H1 (cell line): ENCODE data around the gene CS. TPM values are rescaled to one million over a fixed set of nuclear protein-coding genes. Genes with fewer than 3 reads are reported as not detected.

ENCODE experiments used
- CTCF ChIA-PET: fragments of 300-600 bp; sonication (Branson Sonifier 250); formaldehyde crosslinking; loops from one replicate; lab custom pipeline; 2021; ENCODE audit not compliant: partially characterized antibody; lab: Charles Lee
- POLR2A ChIA-PET: fragments of 300-600 bp; sonication (Branson Sonifier 250); formaldehyde crosslinking; loops from one replicate; lab custom pipeline; 2021; ENCODE audit warnings: inconsistent platforms; ENCODE audit not compliant: partially characterized antibody; lab: Charles Lee
- DNase-seq, 2 experiments: peaks; one replicate each; pipeline versions ENCODE4 v3.0.0 to v3.0.0-alpha.2; 2010 to 2022; ENCODE audit warnings: low spot score in 2 of 2, low read depth in 1 of 2, mixed read lengths in 1 of 2
- FAIRE-seq: peaks from 2 replicates; lab custom pipeline; 2011; peaks lifted over from hg19 to GRCh38; lab: Jason Lieb, UNC
- H2AFZ ChIP-seq: 2 replicates; pipeline ENCODE4 v1.8.1; 2012; ENCODE audit warnings: low read length, inconsistent platforms
- H2AK5ac ChIP-seq: 2 replicates; pipeline ENCODE4 v1.6.1; 2013; ENCODE audit warnings: low read depth, low read length
- H2BK120ac ChIP-seq: replicated peaks from 2 replicates; pipeline ENCODE3; 2013; ENCODE audit warnings: low read depth, low read length, inconsistent platforms
- H2BK12ac ChIP-seq: 2 replicates; pipeline ENCODE4 v1.6.1; 2013; ENCODE audit warnings: low read depth, low read length
- H2BK15ac ChIP-seq: 2 replicates; pipeline ENCODE4 v1.6.1; 2013; ENCODE audit warnings: low read length
- H2BK20ac ChIP-seq: 2 replicates; pipeline ENCODE4 v1.6.1; 2013; ENCODE audit warnings: low read length
- H2BK5ac ChIP-seq: 2 replicates; pipeline ENCODE4 v1.6.1; 2013; ENCODE audit warnings: low read depth, low read length
- H3K14ac ChIP-seq: 2 replicates; pipeline ENCODE4 v1.6.1; 2013; ENCODE audit warnings: inconsistent platforms; ENCODE audit not compliant: insufficient read length
- H3K18ac ChIP-seq: 2 replicates; pipeline ENCODE4 v1.6.1; 2013; ENCODE audit warnings: low read length; ENCODE audit errors: extremely low read depth
- H3K23ac ChIP-seq: 2 replicates; pipeline ENCODE4 v1.6.1; 2013; ENCODE audit warnings: inconsistent platforms; ENCODE audit not compliant: insufficient read length
- H3K23me2 ChIP-seq: 2 replicates; pipeline ENCODE4 v1.6.1; 2013; ENCODE audit warnings: low read depth, low read length
- H3K27ac ChIP-seq: 2 replicates; pipeline ENCODE4 v1.6.1; 2011; ENCODE audit warnings: low read depth, low read length, inconsistent platforms
- H3K27me3 ChIP-seq, 4 experiments: replicated peaks in 1 of 4; 1 replicate in 1 of 4; 2 replicates in 3 of 4; pipeline versions ENCODE4 v1.6.1 to v1.8.1; 2011 to 2013; ENCODE audit warnings: low read length in 3 of 4, mild to moderate bottlenecking in 3 of 4, inconsistent platforms in 2 of 4, mixed read lengths in 2 of 4, moderate library complexity in 1 of 4; ENCODE audit not compliant: control insufficient read depth in 3 of 4, insufficient read depth in 3 of 4; ENCODE audit errors: extremely low read depth in 1 of 4
- H3K36me3 ChIP-seq, 4 experiments: 2 replicates each; pipeline versions ENCODE4 v1.6.1 to v1.8.1; 2011 to 2013; ENCODE audit warnings: mild to moderate bottlenecking in 4 of 4, low read length in 3 of 4, moderate library complexity in 2 of 4, control low read depth in 1 of 4, inconsistent platforms in 1 of 4; ENCODE audit not compliant: insufficient read depth in 4 of 4, control insufficient read depth in 2 of 4
- H3K4ac ChIP-seq: replicated peaks from 2 replicates; pipeline ENCODE3; 2013; ENCODE audit warnings: low read length, low read depth, mixed read lengths, inconsistent platforms; ENCODE audit not compliant: insufficient read length
- H3K4me1 ChIP-seq, 4 experiments: replicated peaks in 1 of 4; 1 replicate in 1 of 4; 2 replicates in 3 of 4; pipeline versions ENCODE4 v1.6.1 to v1.8.1; 2011 to 2013; ENCODE audit warnings: low read length in 3 of 4, inconsistent platforms in 2 of 4, mixed read lengths in 1 of 4; ENCODE audit not compliant: insufficient read depth in 4 of 4, control insufficient read depth in 3 of 4
- H3K4me2 ChIP-seq, 2 experiments: 2 replicates each; pipeline versions ENCODE4 v1.6.1 to v1.8.1; 2011 to 2013; ENCODE audit warnings: low read depth in 2 of 2, low read length in 2 of 2, control low read depth in 1 of 2, inconsistent platforms in 1 of 2, mild to moderate bottlenecking in 1 of 2; ENCODE audit not compliant: insufficient read depth in 1 of 2
- H3K4me3 ChIP-seq, 4 experiments: fragments of 200-600, 300-600 bp in 1 of 4; sonication (generic), shearing (Covaris generic), sonication (Bioruptor Twin) in 1 of 4; 2 replicates each; pipeline versions ENCODE4 v1.5.1 to v1.8.1; 2011 to 2016; ENCODE audit warnings: low read length in 4 of 4, low read depth in 3 of 4, control low read depth in 2 of 4, inconsistent platforms in 2 of 4, mild to moderate bottlenecking in 2 of 4, mixed read lengths in 1 of 4, moderate library complexity in 1 of 4; ENCODE audit not compliant: insufficient read depth in 2 of 4; ENCODE audit errors: extremely low read depth in 1 of 4
- H3K56ac ChIP-seq: replicated peaks from 2 replicates; pipeline ENCODE3; 2013; ENCODE audit warnings: low read depth, mild to moderate bottlenecking, mixed read lengths, low read length, inconsistent platforms; ENCODE audit not compliant: insufficient read length
- H3K79me1 ChIP-seq: 2 replicates; pipeline ENCODE4 v1.6.1; 2013; ENCODE audit warnings: low read depth, low read length, control low read depth
- H3K79me2 ChIP-seq, 2 experiments: 2 replicates each; pipeline versions ENCODE4 v1.6.1 to v1.8.1; 2012 to 2013; ENCODE audit warnings: low read length in 2 of 2, mild to moderate bottlenecking in 2 of 2, inconsistent platforms in 1 of 2; ENCODE audit not compliant: insufficient read depth in 2 of 2, control insufficient read depth in 1 of 2
- H3K9ac ChIP-seq, 4 experiments: replicated peaks in 1 of 4; 1 replicate in 1 of 4; 2 replicates in 3 of 4; pipeline versions ENCODE4 v1.6.1 to v1.8.1; 2011 to 2013; ENCODE audit warnings: low read depth in 3 of 4, low read length in 3 of 4, control low read depth in 2 of 4, mild to moderate bottlenecking in 2 of 4, moderate library complexity in 2 of 4, inconsistent platforms in 1 of 4; ENCODE audit errors: extremely low read depth in 1 of 4
- H3K9me3 ChIP-seq, 2 experiments: 2 replicates each; pipeline versions ENCODE4 v1.6.1 to v1.8.1; 2012 to 2013; ENCODE audit warnings: mild to moderate bottlenecking in 2 of 2, moderate library complexity in 2 of 2, control low read depth in 1 of 2, inconsistent platforms in 1 of 2, low read depth in 1 of 2, low read length in 1 of 2, mixed read lengths in 1 of 2; ENCODE audit not compliant: insufficient read depth in 2 of 2
- H4K20me1 ChIP-seq, 2 experiments: replicated peaks in 1 of 2; 2 replicates each; pipeline versions ENCODE3 to v1.8.1; 2011 to 2013; ENCODE audit warnings: inconsistent platforms in 2 of 2, low read length in 2 of 2, mild to moderate bottlenecking in 1 of 2; ENCODE audit not compliant: insufficient read depth in 2 of 2, control insufficient read depth in 1 of 2
- H4K5ac ChIP-seq: 2 replicates; pipeline ENCODE4 v1.6.1; 2013; ENCODE audit warnings: low read length, low read depth, mixed read lengths, inconsistent platforms; ENCODE audit not compliant: insufficient read length
- H4K8ac ChIP-seq: 2 replicates; pipeline ENCODE4 v1.8.0; 2013; ENCODE audit warnings: mild to moderate bottlenecking, moderate library complexity, low read length, inconsistent platforms; ENCODE audit not compliant: insufficient read depth; ENCODE audit errors: extremely low read depth
- H4K91ac ChIP-seq: replicated peaks from 2 replicates; pipeline ENCODE3; 2013; ENCODE audit warnings: low read length, mixed read lengths, inconsistent platforms; ENCODE audit not compliant: insufficient read length
- CBX8 ChIP-seq: fragments of 300-800, 300-1000 bp; sonication (generic); IDR thresholded peaks from 2 replicates; pipeline ENCODE4 v1.7.1; 2016; ENCODE audit warnings: low read depth, low read length, borderline replicate concordance
- CHD1 ChIP-seq: IDR thresholded peaks from 2 replicates; pipeline ENCODE4 v1.6.1; 2012; ENCODE audit warnings: low read depth, low read length, improper control_type of control experiment
- KDM1A ChIP-seq: fragments of 200-600, 300-600 bp; sonication (generic); IDR thresholded peaks from 2 replicates; pipeline ENCODE4 v1.7.1; 2016; ENCODE audit warnings: mild to moderate bottlenecking, low read length, borderline replicate concordance
- PHF8 ChIP-seq: fragments of 200-600 bp; sonication (generic); conservative IDR thresholded peaks from 2 replicates; pipeline ENCODE4 v1.7.1; 2012; ENCODE audit warnings: low read depth, mild to moderate bottlenecking, inconsistent platforms, low read length, moderate library complexity
- POLR2A ChIP-seq, 2 experiments: IDR thresholded peaks; 1 replicate in 1 of 2; 2 replicates in 1 of 2; pipeline ENCODE4 v1.6.1; 2011; ENCODE audit warnings: low read depth in 2 of 2, low read length in 2 of 2, mild to moderate bottlenecking in 2 of 2; ENCODE audit errors: control extremely low read depth in 1 of 2
- POLR2AphosphoS5 ChIP-seq: IDR thresholded peaks from 2 replicates; pipeline ENCODE4 v1.6.1; 2011; ENCODE audit warnings: low read depth, low read length
- POU5F1 ChIP-seq: IDR thresholded peaks from 2 replicates; pipeline ENCODE4 v1.6.1; 2011; ENCODE audit warnings: low read depth, mild to moderate bottlenecking, low read length, moderate library complexity
- RAD21 ChIP-seq, 2 experiments: IDR thresholded peaks in 1 of 2; conservative IDR thresholded peaks in 1 of 2; 2 replicates each; pipeline ENCODE4 v1.6.1; 2011; ENCODE audit warnings: low read depth in 2 of 2, low read length in 2 of 2, improper control_type of control experiment in 1 of 2, inconsistent platforms in 1 of 2, mild to moderate bottlenecking in 1 of 2, moderate library complexity in 1 of 2
- SAP30 ChIP-seq: fragments of 300-600 bp; sonication (generic); IDR thresholded peaks from 2 replicates; pipeline ENCODE4 v1.7.1; 2012; ENCODE audit warnings: low read length, moderate library complexity, mild to moderate bottlenecking, inconsistent platforms; ENCODE audit not compliant: insufficient read depth, insufficient replicate concordance
- SIN3A ChIP-seq, 2 experiments: IDR thresholded peaks in 1 of 2; conservative IDR thresholded peaks in 1 of 2; 2 replicates each; pipeline ENCODE4 v1.6.1; 2011 to 2012; ENCODE audit warnings: low read length in 2 of 2, improper control_type of control experiment in 1 of 2, low read depth in 1 of 2, mild to moderate bottlenecking in 1 of 2
- SIRT6 ChIP-seq: IDR thresholded peaks from one replicate; pipeline ENCODE4 v1.7.1; 2012; ENCODE audit warnings: low read length, inconsistent platforms
- TAF7 ChIP-seq: optimal IDR thresholded peaks from 2 replicates; pipeline ENCODE3; 2011; ENCODE audit warnings: low read depth, mild to moderate bottlenecking, inconsistent platforms, low read length, moderate library complexity, borderline replicate concordance
- TBP ChIP-seq: IDR thresholded peaks from 2 replicates; pipeline ENCODE4 v1.6.1; 2011; ENCODE audit warnings: low read depth, low read length, improper control_type of control experiment
- TEAD4 ChIP-seq: IDR thresholded peaks from 2 replicates; pipeline ENCODE4 v1.6.1; 2012; ENCODE audit warnings: low read depth, low read length, inconsistent platforms, mixed read lengths
- ZNF274 ChIP-seq: IDR thresholded peaks from 2 replicates; pipeline ENCODE4 v1.7.0; 2012; ENCODE audit warnings: low read length, borderline replicate concordance; ENCODE audit errors: extremely low read depth
- WGBS, 2 experiments: shearing (Covaris generic) in 1 of 2; methylation state at CpG; one replicate each; pipeline versions ENCODE4 v1.1.6 to v1.1.7; 2013 to 2015; ENCODE audit warnings: low lambda C conversion rate in 2 of 2, mixed read lengths in 2 of 2, inconsistent platforms in 1 of 2, low coverage in 1 of 2, missing lambda C conversion rate in 1 of 2; ENCODE audit not compliant: insufficient replicate concordance in 2 of 2, insufficient coverage in 1 of 2, insufficient read length in 1 of 2; ENCODE audit errors: extremely low coverage in 1 of 2, missing lambda C conversion rate in 1 of 2; 5-methylcytosine and 5-hydroxymethylcytosine counted together
- polyA plus RNA-seq, 7 experiments: library from polyadenylated mRNA; depleted of rRNA in 3 of 7; stranded (reverse) in 5 of 7; unstranded in 2 of 7; fragments of >200 nt in 5 of 7; fragments of 200-250 nt in 2 of 7; gene quantifications; 1 replicate in 5 of 7; 2 replicates in 1 of 7; 4 replicates in 1 of 7; pipeline versions ENCODE4 v1.2.1 to v1.2.3, GENCODE V29; 2011 to 2013; ENCODE audit warnings: missing spikeins in 2 of 7, mixed read lengths in 2 of 7
- total RNA-seq: library from RNA; stranded (reverse); fragmentation: NEBNext Ultra II Directional; extraction: Animal tissue kit (Norgen Biotek cat#: 25700); gene quantifications from 2 replicates; pipeline ENCODE4 v1.2.1, GENCODE V29; 2021

The CS gene
- total and polyA plus RNA-seq, 2 of the 8 experiments (the other 6 are each of a cell fraction or from before 2014, with no cell fraction given): 96.6 to 238 TPM

DNA sequence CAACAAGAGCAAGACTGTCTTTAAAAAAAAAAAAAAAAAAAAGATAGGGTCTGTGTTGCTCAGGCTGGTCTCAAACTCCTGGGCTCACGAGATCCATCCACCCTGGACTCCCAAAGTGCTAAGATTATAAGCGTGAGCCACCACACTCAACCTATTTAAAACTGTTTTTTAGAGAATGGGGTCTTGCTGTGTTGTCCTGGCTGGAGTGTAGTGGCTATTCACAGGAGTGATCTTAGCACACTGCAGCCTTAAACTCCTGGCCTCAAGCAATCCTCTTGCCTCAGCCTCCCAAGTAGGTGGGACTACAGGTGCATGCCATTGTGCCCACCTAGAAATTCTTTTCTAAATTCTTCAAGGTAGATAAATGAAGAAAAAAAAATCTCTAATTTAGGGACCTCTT lies 25.8 kb downstream of the CS start:
- ChIA-PET CTCF (interaction anchor here (1.8 kb wide), 1 partner anchor 7 kb away, joined by 6 read pairs; the partner anchor contains the start of gene COQ10A), POLR2A (interaction anchor here (0.8 kb wide), 1 partner anchor 13 kb away, joined by 3 read pairs; no protein-coding TSS in a partner anchor)
- no peak overlapping the region for H3K18ac ChIP-seq
- no peaks in the 10 kb centered on the region for H3K9me3 ChIP-seq
- H3K14ac ChIP-seq: no peak overlapping the region
- no peak for DNase-seq
- H3K27me3 ChIP-seq: no peaks in the 10 kb centered on the region
- H4K91ac ChIP-seq: no peak overlapping the region
- WGBS, 2 experiments: 97% methylated on average over 2 of the region's 2 CpGs; no CpG with 5 or more reads in 1 of the 2 experiments
- H2BK5ac ChIP-seq: no peak overlapping the region
- no peak overlapping the region for H3K27ac ChIP-seq
- H3K9ac ChIP-seq: no peak overlapping the region
- FAIRE-seq: no peak
- peaks cover 15 to 66% (median 47%) of the 10 kb centered on the region in 4 experiments; a peak in 7 of 8 replicates for H3K36me3 ChIP-seq
- no peak overlapping the region for H3K56ac ChIP-seq
- H3K79me1 ChIP-seq: no peaks in the 10 kb centered on the region
- no peak overlapping the region for H3K4me3 ChIP-seq
- no peak overlapping the region for H2BK12ac ChIP-seq
- no peak overlapping the region for H2AK5ac ChIP-seq
- H3K79me2 ChIP-seq: no peaks in the 10 kb centered on the region
- H4K20me1 ChIP-seq: no peaks in the 10 kb centered on the region
- H3K23me2 ChIP-seq: no peaks in the 10 kb centered on the region
- H3K4ac ChIP-seq: no peak overlapping the region
- H4K5ac ChIP-seq: no peak overlapping the region
- no peak overlapping the region for H2BK120ac ChIP-seq
- H4K8ac ChIP-seq: no peak overlapping the region
- no peak overlapping the region for H3K4me2 ChIP-seq
- H2AFZ ChIP-seq: no peak overlapping the region
- no peak overlapping the region for H2BK20ac ChIP-seq
- H2BK15ac ChIP-seq: no peak overlapping the region
- H3K4me1 ChIP-seq: no peaks in the 10 kb centered on the region
- no peak overlapping the region for H3K23ac ChIP-seq
- TF ChIP-seq TAF7 (no peak), POLR2A (IDR thresholded peaks at IDR 0.05; ENCODE audit: control extremely low read depth in 1 of 2, low read depth in 2 of 2, low read length in 2 of 2) (no peak), RAD21 (IDR thresholded peaks at IDR 0.05 in 1 of 2, conservative IDR thresholded peaks at IDR 0.05 in 1 of 2; ENCODE audit: low read depth in 2 of 2, low read length in 2 of 2) (no peak), SIN3A (conservative IDR thresholded peaks at IDR 0.05 in 1 of 2, IDR thresholded peaks at IDR 0.05 in 1 of 2; ENCODE audit: low read depth in 1 of 2, low read length in 2 of 2) (no peak), KDM1A (no peak), PHF8 (no peak), TBP (no peak), TEAD4 (no peak), ZNF274 (no peak), CHD1 (no peak), SIRT6 (no peak), POLR2AphosphoS5 (no peak), CBX8 (no peak), SAP30 (no peak), POU5F1 (no peak)
